ENCODE results near the gene MTCH1. TPM values are rescaled to one million over a fixed set of nuclear protein-coding genes. Genes with fewer than 3 reads are reported as not detected.

The MTCH1 gene
- total RNA-seq, 1 donor from 2014 or later = 133 TPM

DNA sequence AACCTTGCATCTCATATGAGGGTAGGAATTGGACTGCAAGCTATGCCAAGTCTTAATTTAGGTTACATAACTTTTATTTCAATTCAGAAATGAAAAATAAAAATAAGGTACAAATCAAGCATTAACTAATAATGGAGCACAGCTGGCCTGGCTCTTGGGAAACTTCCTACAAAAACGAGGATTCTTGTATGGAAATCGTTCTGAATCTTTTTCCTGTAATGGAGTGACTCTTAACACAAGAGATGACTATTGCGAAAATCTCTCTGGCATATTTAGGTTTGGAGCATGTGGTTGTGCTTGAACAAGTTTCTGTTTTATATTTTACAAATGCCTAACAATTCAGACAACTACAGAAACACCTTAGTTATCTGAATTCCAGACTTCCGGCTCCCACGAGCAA is 65.5 kb downstream of the MTCH1 start:
- peaks cover 83% of the 10 kb centered on the region for H3K36me3 Mint-ChIP-seq (ENCODE audit: low read depth)
- TF ChIP-seq CTCF (IDR thresholded peaks at IDR 0.05) = no peak
- no peaks in the 10 kb centered on the region for H3K9me3 Mint-ChIP-seq
- ChIA-PET POLR2A (no interaction called here), CTCF (no interaction called here)
- DNase-seq = no peak
- no peak for ATAC-seq (ENCODE audit: low read depth)
- intact Hi-C loops (cut with micrococcal nuclease) = no loop called here
- no peak overlapping the region for H3K4me3 Mint-ChIP-seq
- H3K27me3 Mint-ChIP-seq = no peaks in the 10 kb centered on the region
- H3K27ac Mint-ChIP-seq = no peak overlapping the region
- H3K4me1 Mint-ChIP-seq = no peaks in the 10 kb centered on the region

DNA sequence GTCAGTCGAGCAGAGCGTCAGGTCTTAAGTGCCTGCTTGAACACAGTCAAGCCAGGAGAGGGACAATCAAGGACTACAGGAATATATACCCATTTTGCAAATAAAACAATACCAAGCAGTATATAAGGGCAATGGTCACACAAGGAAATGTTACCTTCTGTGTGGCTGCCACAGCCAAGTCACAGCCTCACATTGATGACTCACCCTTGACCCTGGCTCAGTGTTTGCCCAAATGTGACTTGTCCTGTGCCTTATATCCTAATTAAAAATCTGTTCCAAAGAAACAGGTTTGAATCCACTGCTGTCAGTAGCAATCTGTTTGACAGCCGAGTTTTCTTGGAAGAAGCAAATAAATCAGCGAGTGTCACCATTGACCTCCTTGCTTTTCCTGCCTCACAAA is 65.9 kb downstream of the MTCH1 start:
- Mint-ChIP-seq H3K27ac (no peak overlapping the region), H3K27me3 (no peaks in the 10 kb centered on the region), H3K9me3 (no peaks in the 10 kb centered on the region), H3K4me1 (no peaks in the 10 kb centered on the region), H3K36me3 (ENCODE audit: low read depth) (peaks cover 84% of the 10 kb centered on the region), H3K4me3 (no peak overlapping the region)
- DNase-seq = no peak
- TF ChIP-seq CTCF (IDR thresholded peaks at IDR 0.05) = no peak
- intact Hi-C loops (cut with micrococcal nuclease) = no loop called here
- ATAC-seq (ENCODE audit: low read depth) = no peak
- ChIA-PET POLR2A (no interaction called here), CTCF (interaction anchor here (1.2 kb wide), 1 partner anchor 98 kb away, joined by 4 read pairs; no protein-coding TSS in a partner anchor)

Other genes with a start within 250 kb of the MTCH1 start
- 57.8 and 59.1 TPM in 2 replicates for gene CPNE5, start 146.8 kb downstream of the MTCH1 start, total RNA-seq
- gene PPIL1, start 111.4 kb downstream of the MTCH1 start, total RNA-seq = 23.4 and 27.0 TPM in 2 replicates
- 29.7 and 30.3 TPM in 2 replicates for gene C6orf89, start 100.2 kb downstream of the MTCH1 start, total RNA-seq
- gene PI16, start 31.5 kb downstream of the MTCH1 start, total RNA-seq = 0.10 and 0.78 TPM in 2 replicates
- gene FGD2, start 19.5 kb upstream of the MTCH1 start, total RNA-seq = 362 and 435 TPM in 2 replicates
- 272 and 283 TPM in 2 replicates for gene PIM1, start 184.0 kb upstream of the MTCH1 start, total RNA-seq

Data from activated B cell treated with CpG ODN at 0.5 μM for 24 hours (primary cell).